ENCODE data around the gene RIPK4. TPM values are rescaled to one million over a fixed set of nuclear protein-coding genes. Genes with fewer than 3 reads are reported as not detected.

The RIPK4 gene
- total RNA-seq, 1 donor from 2014 or later, result 0.07 TPM

DNA sequence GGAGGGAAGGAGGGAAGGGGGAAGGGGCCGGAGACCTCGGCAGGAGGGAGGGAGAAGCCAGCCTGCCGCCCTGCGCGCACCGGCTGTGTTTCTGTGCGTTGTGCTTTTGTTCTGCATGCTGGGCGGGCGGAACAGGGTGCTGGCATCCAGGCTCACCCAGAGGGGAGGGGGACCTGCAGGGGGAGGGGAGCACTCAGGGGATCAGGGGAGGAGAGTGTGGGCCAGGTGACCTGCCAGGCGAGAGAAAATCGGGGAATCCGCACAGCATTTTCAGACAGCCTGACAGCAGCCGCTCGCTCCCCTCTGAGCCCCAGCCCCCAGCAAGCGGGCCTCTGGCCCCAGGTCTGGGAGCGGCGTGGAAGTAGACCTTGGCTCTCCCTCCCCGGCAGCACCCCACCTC lies 54.7 kb downstream of the RIPK4 start:
- Mint-ChIP-seq H3K4me1 (no peaks in the 10 kb centered on the region), H3K9me3 (peaks cover 3% of the 10 kb centered on the region), H3K27ac (no peak overlapping the region), H3K4me3 (no peak overlapping the region), H3K27me3 (peaks cover 40% of the 10 kb centered on the region), H3K36me3 (ENCODE audit: low read depth) (no peaks in the 10 kb centered on the region)
- intact Hi-C loops (cut with micrococcal nuclease), result no loop called here
- TF ChIP-seq, protein P1, sequence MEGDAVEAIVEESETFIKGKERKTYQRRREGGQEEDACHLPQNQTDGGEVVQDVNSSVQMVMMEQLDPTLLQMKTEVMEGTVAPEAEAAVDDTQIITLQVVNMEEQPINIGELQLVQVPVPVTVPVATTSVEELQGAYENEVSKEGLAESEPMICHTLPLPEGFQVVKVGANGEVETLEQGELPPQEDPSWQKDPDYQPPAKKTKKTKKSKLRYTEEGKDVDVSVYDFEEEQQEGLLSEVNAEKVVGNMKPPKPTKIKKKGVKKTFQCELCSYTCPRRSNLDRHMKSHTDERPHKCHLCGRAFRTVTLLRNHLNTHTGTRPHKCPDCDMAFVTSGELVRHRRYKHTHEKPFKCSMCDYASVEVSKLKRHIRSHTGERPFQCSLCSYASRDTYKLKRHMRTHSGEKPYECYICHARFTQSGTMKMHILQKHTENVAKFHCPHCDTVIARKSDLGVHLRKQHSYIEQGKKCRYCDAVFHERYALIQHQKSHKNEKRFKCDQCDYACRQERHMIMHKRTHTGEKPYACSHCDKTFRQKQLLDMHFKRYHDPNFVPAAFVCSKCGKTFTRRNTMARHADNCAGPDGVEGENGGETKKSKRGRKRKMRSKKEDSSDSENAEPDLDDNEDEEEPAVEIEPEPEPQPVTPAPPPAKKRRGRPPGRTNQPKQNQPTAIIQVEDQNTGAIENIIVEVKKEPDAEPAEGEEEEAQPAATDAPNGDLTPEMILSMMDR (IDR thresholded peaks at IDR 0.05), result no peak
- CTCF ChIA-PET, result no interaction called here
- no peak for DNase-seq
- POLR2A ChIA-PET, result no interaction called here
- ATAC-seq (ENCODE audit: low read depth), result no peak

DNA sequence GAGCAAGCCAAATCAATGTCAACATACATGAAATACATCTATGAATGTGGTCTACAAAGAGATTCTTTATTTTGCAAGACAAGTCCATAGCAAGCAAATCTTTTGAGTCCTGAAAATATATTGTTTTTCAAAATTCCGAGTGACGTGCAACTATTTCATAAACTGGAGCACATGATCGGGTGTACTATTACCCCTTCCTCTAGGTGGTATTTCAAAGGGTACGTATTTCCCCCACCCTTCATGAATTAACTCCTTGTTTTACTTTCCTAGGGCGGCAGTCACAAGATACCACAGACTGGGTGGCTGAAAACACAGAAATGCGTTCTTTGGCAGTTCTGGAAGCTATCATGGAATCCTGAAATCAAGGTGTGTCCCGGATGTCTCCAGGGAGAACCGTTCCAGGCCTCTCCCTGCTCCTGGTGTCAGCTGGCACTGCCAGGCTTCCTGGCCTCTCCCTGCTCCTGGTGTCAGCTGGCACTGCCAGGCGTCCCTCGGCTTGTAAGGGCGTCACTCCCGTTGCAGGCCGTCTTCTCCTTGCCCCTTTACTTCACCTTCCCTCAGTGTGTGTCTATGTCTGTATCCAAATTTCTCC lies 55.3 kb downstream of the RIPK4 start:
- H3K27ac Mint-ChIP-seq, result no peak overlapping the region
- POLR2A ChIA-PET, result no interaction called here
- intact Hi-C loops (cut with micrococcal nuclease), result no loop called here
- no peak overlapping the region for H3K4me3 Mint-ChIP-seq
- H3K27me3 Mint-ChIP-seq, result peaks cover 43% of the 10 kb centered on the region
- H3K36me3 Mint-ChIP-seq (ENCODE audit: low read depth), result no peaks in the 10 kb centered on the region
- no peaks in the 10 kb centered on the region for H3K4me1 Mint-ChIP-seq
- ATAC-seq (ENCODE audit: low read depth) (no peak), DNase-seq (no peak)
- H3K9me3 Mint-ChIP-seq, result peaks cover 9% of the 10 kb centered on the region
- CTCF ChIA-PET, result no interaction called here
- TF ChIP-seq, protein P1 (IDR thresholded peaks at IDR 0.05), result no peak

DNA sequence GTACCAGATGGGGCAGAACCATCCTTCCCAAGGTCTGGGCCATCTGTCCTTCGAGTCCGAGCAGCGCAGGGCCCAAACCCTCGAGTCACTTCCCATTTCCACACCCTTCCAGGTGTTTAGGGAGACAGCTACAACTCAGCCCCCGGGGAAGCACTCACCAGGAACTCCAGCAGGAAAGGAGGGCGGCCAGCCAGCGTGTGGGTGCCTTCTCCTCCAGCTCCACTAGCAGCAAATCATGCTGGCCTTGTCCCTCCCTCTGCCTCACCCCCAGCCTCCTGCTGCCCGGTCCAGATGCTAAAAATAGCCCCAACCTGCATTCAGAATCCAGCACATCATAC lies 56.1 kb downstream of the RIPK4 start:
- Mint-ChIP-seq H3K27me3 (peaks cover 38% of the 10 kb centered on the region), H3K27ac (no peak overlapping the region), H3K4me3 (no peak overlapping the region), H3K36me3 (ENCODE audit: low read depth) (no peaks in the 10 kb centered on the region), H3K4me1 (no peaks in the 10 kb centered on the region), H3K9me3 (peaks cover 9% of the 10 kb centered on the region)
- TF ChIP-seq, protein P1 (IDR thresholded peaks at IDR 0.05), result no peak
- DNase-seq (no peak), ATAC-seq (ENCODE audit: low read depth) (no peak)
- CTCF ChIA-PET, result no interaction called here
- intact Hi-C loops (cut with micrococcal nuclease), result no loop called here
- POLR2A ChIA-PET, result no interaction called here

DNA sequence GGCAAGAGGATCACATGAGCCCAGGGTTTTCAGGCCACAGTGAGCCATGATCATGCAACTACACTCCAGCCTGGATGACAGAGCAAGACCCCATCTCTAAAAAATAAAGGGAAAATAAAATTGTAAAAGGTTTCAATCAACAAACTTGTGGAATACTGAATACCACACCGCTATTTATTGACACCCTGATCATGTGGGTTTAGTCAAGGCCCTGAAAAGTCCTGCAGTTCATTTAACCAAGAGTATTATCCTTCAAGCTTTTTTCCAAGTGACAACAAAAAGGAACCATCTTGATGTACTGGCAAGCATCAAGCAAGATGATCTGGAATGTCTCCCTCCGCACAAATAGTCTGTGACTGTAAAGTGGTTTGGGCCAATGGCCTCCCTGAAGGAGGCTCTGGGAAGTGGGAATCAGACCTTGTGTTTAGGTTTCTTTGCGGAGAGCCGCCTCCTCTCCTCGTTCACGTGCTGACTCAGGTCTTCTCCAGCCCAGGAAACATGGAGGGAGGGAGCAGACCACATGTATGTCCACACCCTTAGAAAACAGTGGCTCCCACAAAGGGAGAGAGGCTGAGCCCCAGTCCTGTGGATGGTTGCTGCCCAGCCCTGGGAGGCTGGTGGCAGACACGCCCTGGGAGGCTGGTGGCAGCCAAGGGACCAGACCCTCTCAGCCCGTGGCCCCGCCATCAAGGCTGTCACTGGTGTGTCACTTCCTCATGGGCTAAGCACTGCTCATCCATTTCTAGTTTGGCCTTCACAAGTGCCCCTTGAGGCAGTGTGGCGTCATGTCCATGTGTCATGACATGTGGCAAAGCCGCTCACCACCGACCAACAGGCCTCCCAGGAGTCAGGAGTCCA lies 56.7 kb downstream of the RIPK4 start:
- ATAC-seq (ENCODE audit: low read depth) (no peak), DNase-seq (no peak)
- ChIA-PET POLR2A (no interaction called here), CTCF (no interaction called here)
- H3K9me3 Mint-ChIP-seq, result peaks cover 9% of the 10 kb centered on the region
- no peak overlapping the region for H3K27ac Mint-ChIP-seq
- H3K4me3 Mint-ChIP-seq, result no peak overlapping the region
- no peaks in the 10 kb centered on the region for H3K4me1 Mint-ChIP-seq
- peaks cover 37% of the 10 kb centered on the region for H3K27me3 Mint-ChIP-seq
- intact Hi-C loops (cut with micrococcal nuclease), result no loop called here
- TF ChIP-seq, protein P1 (IDR thresholded peaks at IDR 0.05), result no peak
- no peaks in the 10 kb centered on the region for H3K36me3 Mint-ChIP-seq (ENCODE audit: low read depth)

DNA sequence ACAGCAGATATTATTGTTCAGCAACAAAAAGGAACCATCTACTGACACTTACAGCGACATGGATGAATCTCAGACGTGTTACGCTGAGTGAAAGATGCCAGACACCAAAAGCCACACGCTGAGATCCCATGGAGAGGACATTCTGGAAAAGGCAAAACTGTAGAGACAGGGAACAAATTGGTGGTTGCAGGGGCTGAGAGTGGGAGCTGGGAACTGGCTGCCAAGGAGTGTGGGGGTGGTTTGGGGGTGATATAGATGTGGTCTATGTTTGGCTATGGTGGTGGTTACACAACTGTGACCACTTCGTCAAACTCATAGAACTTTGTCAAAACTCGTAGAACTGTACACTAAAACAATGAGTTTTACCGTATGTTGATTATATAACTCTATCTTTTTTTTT lies 57.7 kb downstream of the RIPK4 start:
- intact Hi-C loops (cut with micrococcal nuclease), result no loop called here
- H3K4me3 Mint-ChIP-seq, result no peak overlapping the region
- CTCF ChIA-PET, result no interaction called here
- no peak for ATAC-seq (ENCODE audit: low read depth)
- H3K27me3 Mint-ChIP-seq, result peaks cover 36% of the 10 kb centered on the region
- H3K27ac Mint-ChIP-seq, result no peak overlapping the region
- TF ChIP-seq, protein P1 (IDR thresholded peaks at IDR 0.05), result no peak
- POLR2A ChIA-PET, result no interaction called here
- H3K36me3 Mint-ChIP-seq (ENCODE audit: low read depth), result no peaks in the 10 kb centered on the region
- no peak for DNase-seq
- H3K4me1 Mint-ChIP-seq, result no peaks in the 10 kb centered on the region
- H3K9me3 Mint-ChIP-seq, result peaks cover 9% of the 10 kb centered on the region

Measured in activated B cell treated with CpG ODN at 0.5 μM for 24 hours (primary cell).